Astrocyte (in vitro differentiated cells and primary cell): Measurements from ENCODE around the gene PHKG1. TPM values are rescaled to one million over a fixed set of nuclear protein-coding genes. Genes with fewer than 3 reads are reported as not detected.
A peak's percentile ranks its signal among the peaks of the same experiment; 100 is the strongest.

Experiments
- DNase-seq: peaks from one replicate; pipeline ENCODE4 v3.0.0-alpha.2; 2010; ENCODE audit warnings: low read depth
- FAIRE-seq: peaks from 2 replicates; lab custom pipeline; 2011; peaks lifted over from hg19 to GRCh38; lab: Jason Lieb, UNC
- H2AFZ ChIP-seq: 2 replicates; pipeline ENCODE4 v1.6.0; 2012; ENCODE audit warnings: low read depth, low read length, inconsistent platforms
- H3K27ac ChIP-seq: 2 replicates; pipeline ENCODE4 v1.5.1; 2011; ENCODE audit warnings: low read depth, low read length, inconsistent platforms
- H3K27me3 ChIP-seq: 2 replicates; pipeline ENCODE4 v1.6.0; 2011; ENCODE audit warnings: low read length, inconsistent platforms; ENCODE audit not compliant: insufficient read depth
- H3K36me3 ChIP-seq: 2 replicates; pipeline ENCODE4 v1.5.1; 2011; ENCODE audit warnings: low read length, inconsistent platforms; ENCODE audit not compliant: insufficient read depth
- H3K4me1 ChIP-seq: 2 replicates; pipeline ENCODE4 v1.5.1; 2011; ENCODE audit warnings: low read length, inconsistent platforms; ENCODE audit not compliant: insufficient read depth
- H3K4me2 ChIP-seq: 2 replicates; pipeline ENCODE4 v1.6.0; 2012; ENCODE audit warnings: low read length, inconsistent platforms
- H3K4me3 ChIP-seq: 2 replicates; pipeline ENCODE4 v1.5.1; 2011; ENCODE audit warnings: low read depth, mild to moderate bottlenecking, low read length, inconsistent platforms; ENCODE audit not compliant: insufficient read depth
- H3K79me2 ChIP-seq: 2 replicates; pipeline ENCODE4 v1.6.0; 2012; ENCODE audit warnings: mild to moderate bottlenecking, low read length, inconsistent platforms; ENCODE audit not compliant: insufficient read depth
- H3K9ac ChIP-seq: 2 replicates; pipeline ENCODE4 v1.6.0; 2012; ENCODE audit warnings: mild to moderate bottlenecking, low read length, inconsistent platforms
- H3K9me3 ChIP-seq: 2 replicates; pipeline ENCODE4 v1.5.1; 2012; ENCODE audit warnings: low read depth, mild to moderate bottlenecking, low read length, inconsistent platforms; ENCODE audit not compliant: insufficient read depth
- H4K20me1 ChIP-seq: 2 replicates; pipeline ENCODE4 v1.6.0; 2012; ENCODE audit warnings: low read length, inconsistent platforms; ENCODE audit not compliant: insufficient read depth
- H3K27ac Mint-ChIP-seq: one replicate; pipeline ENCODE4 v1.8.0; 2021; ENCODE audit warnings: mild to moderate bottlenecking, mixed read lengths; ENCODE audit not compliant: unreplicated experiment
- H3K27me3 Mint-ChIP-seq: one replicate; pipeline ENCODE4 v1.8.0; 2021; ENCODE audit warnings: low read depth, mixed read lengths; ENCODE audit not compliant: unreplicated experiment
- H3K36me3 Mint-ChIP-seq: one replicate; pipeline ENCODE4 v1.8.0; 2021; ENCODE audit warnings: low read depth, mixed read lengths; ENCODE audit not compliant: unreplicated experiment
- H3K4me1 Mint-ChIP-seq: one replicate; pipeline ENCODE4 v1.8.0; 2021; ENCODE audit warnings: low read depth, mixed read lengths; ENCODE audit not compliant: unreplicated experiment
- H3K4me3 Mint-ChIP-seq: one replicate; pipeline ENCODE4 v1.8.0; 2021; ENCODE audit warnings: mild to moderate bottlenecking, moderate library complexity, mixed read lengths; ENCODE audit not compliant: unreplicated experiment
- H3K9me3 Mint-ChIP-seq: one replicate; pipeline ENCODE4 v1.8.0; 2021; ENCODE audit warnings: mild to moderate bottlenecking, mixed read lengths; ENCODE audit not compliant: unreplicated experiment
- EZH2 ChIP-seq: IDR thresholded peaks from 2 replicates; pipeline ENCODE4 v1.6.1; 2012; ENCODE audit warnings: mild to moderate bottlenecking, low read length, inconsistent platforms; ENCODE audit not compliant: insufficient read depth
- total RNA-seq: library from RNA; stranded (reverse); gene quantifications from 2 replicates; pipeline ENCODE4 v1.2.1, GENCODE V29; 2021
- TF ChIP-seq, protein P1 (sequence below): IDR thresholded peaks from 2 replicates; pipeline ENCODE4 v1.5.1; 2011; ENCODE audit warnings: low read depth, mild to moderate bottlenecking, inconsistent platforms, low read length, moderate library complexity; ENCODE audit not compliant: insufficient read depth

Gene PHKG1
- total RNA-seq, 1 donor from 2014 or later, result not detected

DNA sequence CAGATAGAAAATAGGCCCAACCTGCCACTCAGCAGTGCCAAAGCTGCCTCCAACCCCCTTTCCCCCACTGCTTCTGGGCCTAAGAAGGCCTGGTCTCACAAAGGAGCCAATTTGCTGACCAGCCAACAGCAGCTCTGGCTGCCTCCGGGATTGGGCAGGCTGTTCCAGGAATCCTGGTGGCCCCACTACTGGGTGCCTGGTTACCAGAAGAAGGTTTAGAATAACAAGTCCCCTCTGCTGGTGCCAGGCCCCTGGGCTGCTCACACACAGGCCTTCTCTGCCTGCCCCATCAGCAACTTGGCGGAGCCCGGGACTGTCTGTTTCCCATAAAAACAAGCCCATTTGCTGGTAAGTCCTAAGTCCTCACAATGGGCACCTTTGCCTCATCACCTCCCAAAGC, 1.2 kb downstream of the PHKG1 start:
- Histone ChIP-seq H2AFZ (no peak overlapping the region), H3K4me2 (no peak overlapping the region), H3K36me3 (no peaks in the 10 kb centered on the region), H3K79me2 (no peaks in the 10 kb centered on the region), H3K27ac (no peak overlapping the region), H3K27me3 (no peaks in the 10 kb centered on the region), H3K9me3 (no peaks in the 10 kb centered on the region), H4K20me1 (no peaks in the 10 kb centered on the region), H3K4me3 (no peak overlapping the region), H3K9ac (no peak overlapping the region), H3K4me1 (peaks cover 8% of the 10 kb centered on the region)
- DNase-seq (peak; percentile 6), FAIRE-seq (no peak)
- H3K36me3 Mint-ChIP-seq, result peaks cover 4% of the 10 kb centered on the region
- H3K4me1 Mint-ChIP-seq, result no peaks in the 10 kb centered on the region
- H3K4me3 Mint-ChIP-seq, result no peak overlapping the region
- TF ChIP-seq EZH2, result no peak
- TF ChIP-seq, protein P1, sequence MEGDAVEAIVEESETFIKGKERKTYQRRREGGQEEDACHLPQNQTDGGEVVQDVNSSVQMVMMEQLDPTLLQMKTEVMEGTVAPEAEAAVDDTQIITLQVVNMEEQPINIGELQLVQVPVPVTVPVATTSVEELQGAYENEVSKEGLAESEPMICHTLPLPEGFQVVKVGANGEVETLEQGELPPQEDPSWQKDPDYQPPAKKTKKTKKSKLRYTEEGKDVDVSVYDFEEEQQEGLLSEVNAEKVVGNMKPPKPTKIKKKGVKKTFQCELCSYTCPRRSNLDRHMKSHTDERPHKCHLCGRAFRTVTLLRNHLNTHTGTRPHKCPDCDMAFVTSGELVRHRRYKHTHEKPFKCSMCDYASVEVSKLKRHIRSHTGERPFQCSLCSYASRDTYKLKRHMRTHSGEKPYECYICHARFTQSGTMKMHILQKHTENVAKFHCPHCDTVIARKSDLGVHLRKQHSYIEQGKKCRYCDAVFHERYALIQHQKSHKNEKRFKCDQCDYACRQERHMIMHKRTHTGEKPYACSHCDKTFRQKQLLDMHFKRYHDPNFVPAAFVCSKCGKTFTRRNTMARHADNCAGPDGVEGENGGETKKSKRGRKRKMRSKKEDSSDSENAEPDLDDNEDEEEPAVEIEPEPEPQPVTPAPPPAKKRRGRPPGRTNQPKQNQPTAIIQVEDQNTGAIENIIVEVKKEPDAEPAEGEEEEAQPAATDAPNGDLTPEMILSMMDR, result no peak
- H3K9me3 Mint-ChIP-seq, result no peaks in the 10 kb centered on the region
- no peak overlapping the region for H3K27ac Mint-ChIP-seq
- H3K27me3 Mint-ChIP-seq, result no peaks in the 10 kb centered on the region

DNA sequence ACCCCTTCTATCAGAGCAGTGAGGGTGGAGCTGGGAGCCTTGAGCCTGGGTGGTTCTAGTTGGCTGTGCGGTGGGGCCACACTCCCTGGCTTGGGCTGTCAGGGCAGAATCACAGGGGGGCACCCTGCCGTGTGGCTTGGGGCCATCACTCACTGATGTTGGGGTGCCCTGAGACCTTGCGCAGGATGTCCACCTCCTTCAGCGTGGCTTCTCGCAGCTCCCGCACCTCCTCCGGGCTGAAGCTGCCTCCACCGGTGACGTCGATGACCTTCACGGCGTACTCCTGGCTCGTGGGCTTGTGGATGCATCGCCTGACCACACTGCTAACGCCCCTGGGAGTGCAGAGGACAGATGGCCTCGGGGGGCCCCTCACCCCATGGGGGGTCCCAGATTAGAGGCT, 5.3 kb downstream of the PHKG1 start:
- FAIRE-seq, result no peak
- Mint-ChIP-seq H3K27me3 (no peaks in the 10 kb centered on the region), H3K27ac (no peak overlapping the region), H3K36me3 (peaks cover 4% of the 10 kb centered on the region), H3K4me1 (no peaks in the 10 kb centered on the region), H3K9me3 (no peaks in the 10 kb centered on the region), H3K4me3 (no peak overlapping the region)
- TF ChIP-seq, protein P1, result no peak
- no peak for TF ChIP-seq EZH2
- Histone ChIP-seq H3K36me3 (no peaks in the 10 kb centered on the region), H3K4me1 (no peaks in the 10 kb centered on the region), H3K27ac (no peak overlapping the region), H3K79me2 (no peaks in the 10 kb centered on the region), H3K4me3 (no peak overlapping the region), H3K4me2 (no peak overlapping the region), H3K27me3 (no peaks in the 10 kb centered on the region), H3K9me3 (no peaks in the 10 kb centered on the region), H3K9ac (no peak overlapping the region), H4K20me1 (no peaks in the 10 kb centered on the region), H2AFZ (no peak overlapping the region)
- no peak for DNase-seq

DNA sequence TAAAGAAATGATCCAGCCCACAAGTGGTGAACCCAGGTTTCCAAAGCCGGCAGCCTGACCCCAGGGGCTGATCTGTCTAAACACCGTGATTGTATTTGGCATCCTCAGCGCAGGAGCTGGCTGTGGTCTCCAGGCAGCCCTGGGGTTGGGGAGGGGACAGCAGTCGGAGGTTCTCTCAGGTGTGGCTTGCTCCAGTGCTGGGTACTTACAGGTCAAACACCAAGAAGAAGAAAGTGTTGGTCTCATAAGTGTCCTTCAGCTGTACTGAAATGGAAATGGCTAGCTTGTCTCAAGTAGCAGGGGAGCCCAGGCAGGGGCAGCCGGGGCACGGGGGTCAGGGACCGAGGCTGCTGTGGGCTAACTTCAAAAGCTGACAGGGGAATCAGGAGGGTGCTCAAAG, 6.0 kb downstream of the PHKG1 start:
- no peaks in the 10 kb centered on the region for H4K20me1 ChIP-seq
- H3K9ac ChIP-seq, result no peak overlapping the region
- Mint-ChIP-seq H3K36me3 (peaks cover 7% of the 10 kb centered on the region), H3K27me3 (no peaks in the 10 kb centered on the region), H3K9me3 (no peaks in the 10 kb centered on the region), H3K27ac (no peak overlapping the region), H3K4me3 (no peak overlapping the region), H3K4me1 (no peaks in the 10 kb centered on the region)
- FAIRE-seq, result no peak
- no peak overlapping the region for H2AFZ ChIP-seq
- no peaks in the 10 kb centered on the region for H3K9me3 ChIP-seq
- H3K4me3 ChIP-seq, result no peak overlapping the region
- no peaks in the 10 kb centered on the region for H3K79me2 ChIP-seq
- no peaks in the 10 kb centered on the region for H3K4me1 ChIP-seq
- DNase-seq, result no peak
- no peaks in the 10 kb centered on the region for H3K36me3 ChIP-seq
- TF ChIP-seq, protein P1, result no peak
- no peak for TF ChIP-seq EZH2
- no peaks in the 10 kb centered on the region for H3K27me3 ChIP-seq
- no peak overlapping the region for H3K27ac ChIP-seq
- no peak overlapping the region for H3K4me2 ChIP-seq
